Measurements from ENCODE around the gene HSD11B2.
A peak's percentile ranks its signal among the peaks of the same experiment; 100 is the strongest.

The HSD11B2 gene

DNA sequence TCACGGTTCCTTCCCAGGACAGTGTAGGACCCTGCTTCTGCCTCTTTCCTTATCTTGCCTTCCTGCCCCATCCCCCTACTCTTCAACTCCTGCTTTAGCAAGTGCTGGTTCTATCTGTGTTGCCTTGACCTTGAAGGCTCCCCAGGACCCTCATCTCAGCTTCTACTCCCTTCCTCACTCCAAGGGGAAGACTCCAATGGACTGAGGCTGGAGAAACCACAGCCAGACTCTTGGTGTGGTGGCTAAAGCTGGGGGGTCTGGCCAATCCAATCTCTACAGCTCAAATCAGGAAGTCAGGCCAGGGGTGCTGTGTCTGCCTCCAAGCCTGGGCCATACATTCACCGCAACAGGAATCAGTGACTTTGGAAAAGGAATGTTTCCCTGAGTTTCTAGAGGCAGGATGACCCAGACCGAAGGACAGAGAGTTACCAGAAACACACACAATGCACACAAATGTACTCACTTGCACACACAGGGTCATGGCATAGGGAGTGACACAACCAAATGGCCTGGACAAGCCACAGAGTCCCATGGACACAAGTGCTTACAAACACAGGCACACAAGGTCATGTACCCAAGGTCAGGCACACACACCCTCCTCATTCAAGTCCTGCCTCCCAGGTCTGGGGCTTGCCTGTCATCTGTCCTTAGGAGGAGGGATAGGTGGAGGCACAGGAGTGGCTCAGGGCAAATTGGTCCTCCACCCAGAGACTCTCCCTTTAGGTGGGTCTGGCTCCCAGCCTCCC lies 1.7 kb upstream of the HSD11B2 start:
- no peak for TF ChIP-seq CTCF (IDR thresholded peaks at IDR 0.05; ENCODE audit: low read depth, low read length)
- no peak for DNase-seq (ENCODE audit: low read depth in 2 of 2)
- no peak overlapping the region for H3K4me3 ChIP-seq (replicated peaks in 1 of 2; ENCODE audit: low read depth in 2 of 2, low read length in 2 of 2)

- no peak for DNase-seq (ENCODE audit: low read depth in 2 of 2)
- TF ChIP-seq CTCF (IDR thresholded peaks at IDR 0.05; ENCODE audit: low read depth, low read length), result no peak
- H3K4me3 ChIP-seq (replicated peaks in 1 of 2; ENCODE audit: low read depth in 2 of 2, low read length in 2 of 2), result no peak overlapping the region
Measured at GRCh38 chr16:67429799-67430503, 970 bp upstream of the HSD11B2 start.

- H3K4me3 ChIP-seq (replicated peaks in 1 of 2; ENCODE audit: low read depth in 2 of 2, low read length in 2 of 2), result peak overlapping the region in 1 of 2 donors; percentile 24
- no peak for DNase-seq (ENCODE audit: low read depth in 2 of 2)
- TF ChIP-seq CTCF (IDR thresholded peaks at IDR 0.05; ENCODE audit: low read depth, low read length), result no peak
Measured at GRCh38 chr16:67430504-67430976, 381 bp upstream of the HSD11B2 start.

GRCh38 chr16:67431775-67432505 lies 1.0 kb downstream of the HSD11B2 start:
- peak overlapping the region in 1 of 2 donors; percentile 15 for H3K4me3 ChIP-seq (replicated peaks in 1 of 2; ENCODE audit: low read depth in 2 of 2, low read length in 2 of 2)
- DNase-seq (ENCODE audit: low read depth in 2 of 2), result no peak
- no peak for TF ChIP-seq CTCF (IDR thresholded peaks at IDR 0.05; ENCODE audit: low read depth, low read length)

- TF ChIP-seq CTCF (IDR thresholded peaks at IDR 0.05; ENCODE audit: low read depth, low read length), result no peak
- no peak overlapping the region for H3K4me3 ChIP-seq (replicated peaks in 1 of 2; ENCODE audit: low read depth in 2 of 2, low read length in 2 of 2)
- no peak for DNase-seq (ENCODE audit: low read depth in 2 of 2)
Measured at GRCh38 chr16:67432506-67432890, 1.6 kb downstream of the HSD11B2 start.

- no peak for DNase-seq (ENCODE audit: low read depth in 2 of 2)
- TF ChIP-seq CTCF (IDR thresholded peaks at IDR 0.05; ENCODE audit: low read depth, low read length), result no peak
- H3K4me3 ChIP-seq (replicated peaks in 1 of 2; ENCODE audit: low read depth in 2 of 2, low read length in 2 of 2), result no peak overlapping the region
Measured at GRCh38 chr16:67433131-67433719, 2.3 kb downstream of the HSD11B2 start.

Measured in cardiac fibroblast (primary cell).